Activated CD4-positive, CD25-positive, alpha-beta regulatory T cell treated with anti-CD3 and anti-CD28 coated beads, Interleukin-2, amount 50 U/mL, for 72 hours (primary cell): Measurements from ENCODE around the gene CYGB.
A peak's percentile ranks its signal among the peaks of the same experiment; 100 is the strongest.
"Not testable (repeated sequence)": the region's sequence is repeated elsewhere in the genome, so short reads cannot be mapped to it uniquely, and the experiment has no call there.

Experiments used
- DNase-seq: peaks from one replicate; pipeline ENCODE4 v3.0.0; 2021

CYGB gene

DNA sequence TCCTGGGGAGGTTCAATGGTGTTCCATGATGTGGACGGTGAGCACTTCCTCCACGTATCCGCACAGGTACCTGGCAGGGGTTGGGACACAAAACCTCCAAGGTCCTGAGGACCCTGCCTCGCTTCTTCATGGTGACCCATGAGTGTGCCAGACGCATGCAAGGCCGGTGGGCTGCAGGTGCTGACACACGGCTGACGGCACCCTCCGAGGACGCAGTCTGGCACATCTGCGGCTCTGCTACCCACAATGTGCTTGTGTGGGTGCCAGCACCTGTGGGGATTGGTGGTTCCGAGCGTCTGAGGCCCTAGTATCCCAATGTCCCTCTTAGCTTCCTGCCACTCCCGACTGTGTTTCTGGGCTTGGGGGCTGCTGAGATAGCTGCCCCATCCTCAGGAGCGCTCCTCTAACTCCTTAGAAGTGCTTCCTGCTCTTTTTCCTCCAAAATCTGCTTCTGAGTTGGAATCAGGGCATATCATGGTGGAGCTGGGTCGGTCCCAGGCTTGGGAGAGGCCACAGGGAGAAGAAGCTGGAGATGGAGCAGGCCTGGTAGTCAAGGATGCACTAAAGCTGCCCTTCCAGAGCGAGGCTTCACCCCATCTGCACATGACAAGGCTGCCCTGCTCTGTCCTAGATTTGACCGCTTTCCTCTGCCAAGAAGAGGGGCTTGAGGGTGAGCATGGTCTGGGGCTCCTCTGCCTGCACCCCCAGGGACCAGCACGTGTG lies 1.6 kb downstream of the CYGB start:
- no peak for DNase-seq

DNA sequence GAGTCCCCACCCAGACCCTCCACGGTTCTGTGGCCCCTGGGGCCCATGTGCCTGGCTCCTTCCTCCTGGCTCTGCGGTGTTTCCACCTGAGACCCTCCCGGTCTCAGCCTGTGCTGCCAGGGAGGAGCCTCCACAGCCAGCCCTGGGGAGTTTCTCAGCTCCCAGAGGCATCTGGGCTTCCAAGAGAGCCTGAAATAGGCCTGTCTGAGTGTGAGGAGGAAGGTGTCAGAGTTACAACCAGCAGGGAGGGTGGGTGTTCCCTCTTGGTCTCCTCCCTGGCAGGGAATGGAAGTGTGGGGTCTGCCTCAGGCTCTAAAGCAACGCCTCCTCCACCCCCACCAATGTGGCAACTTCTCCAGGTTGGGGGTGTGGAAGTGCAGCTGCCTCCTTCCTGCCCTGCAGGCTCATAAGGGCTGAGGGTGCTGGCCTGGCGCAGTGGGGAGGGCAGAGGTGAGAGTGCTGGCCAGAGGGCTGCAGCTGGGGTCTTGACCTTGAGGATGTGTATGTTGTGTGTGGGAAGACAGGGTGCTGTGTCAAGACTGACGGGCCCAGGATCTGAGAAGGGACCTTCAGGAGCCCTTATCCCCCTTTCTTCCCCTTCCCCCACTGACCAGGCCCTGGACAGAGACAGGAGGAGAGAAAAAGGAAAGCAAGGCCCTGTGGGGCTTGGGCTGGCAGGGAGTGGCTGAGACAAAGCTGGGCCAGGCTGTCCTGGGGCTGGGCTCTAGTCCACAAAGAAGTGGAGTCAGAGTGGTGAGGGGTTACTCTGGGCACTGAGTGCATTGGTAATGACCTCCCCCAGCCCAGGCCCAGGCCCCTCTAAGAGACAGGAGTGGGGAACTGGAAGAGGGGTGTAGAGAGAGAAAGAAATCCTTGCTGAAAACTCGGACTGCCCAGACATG lies 2.4 kb downstream of the CYGB start:
- no peak for DNase-seq

DNA sequence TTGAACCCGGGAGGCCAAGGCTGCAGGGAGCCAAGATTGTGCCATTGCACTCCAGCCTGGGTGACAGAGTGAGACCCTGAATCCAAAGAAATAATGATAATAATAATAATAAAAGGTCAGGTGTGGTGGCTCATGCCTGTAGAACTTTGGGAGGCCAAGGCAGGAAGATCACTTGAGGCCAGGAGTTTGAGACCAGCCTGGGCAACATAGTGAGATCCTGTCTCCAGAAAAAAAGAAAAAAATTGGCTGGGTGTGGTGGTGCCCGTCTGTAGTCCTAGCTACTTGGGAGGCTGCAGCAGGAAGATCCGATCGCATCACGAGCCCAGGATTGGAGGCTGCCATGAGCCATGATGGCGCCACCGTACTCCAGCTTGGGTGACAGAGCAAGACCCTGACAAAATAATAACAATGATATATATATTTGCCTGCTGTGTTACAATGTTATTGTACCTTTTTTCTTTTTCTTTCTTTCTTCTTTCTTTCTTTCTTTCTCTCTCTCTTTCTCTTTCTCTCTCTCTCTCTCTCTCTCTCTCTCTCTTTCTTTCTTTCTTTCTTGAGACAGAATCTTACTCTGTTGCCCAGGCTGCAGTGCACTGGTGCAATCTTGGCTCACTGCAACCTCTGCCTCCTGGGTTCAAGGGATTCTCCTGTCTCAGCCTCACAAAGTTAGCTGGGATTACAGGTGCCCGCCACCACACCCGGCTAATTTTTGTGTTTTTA lies 3.7 kb downstream of the CYGB start:
- DNase-seq = not testable (repeated sequence)

DNA sequence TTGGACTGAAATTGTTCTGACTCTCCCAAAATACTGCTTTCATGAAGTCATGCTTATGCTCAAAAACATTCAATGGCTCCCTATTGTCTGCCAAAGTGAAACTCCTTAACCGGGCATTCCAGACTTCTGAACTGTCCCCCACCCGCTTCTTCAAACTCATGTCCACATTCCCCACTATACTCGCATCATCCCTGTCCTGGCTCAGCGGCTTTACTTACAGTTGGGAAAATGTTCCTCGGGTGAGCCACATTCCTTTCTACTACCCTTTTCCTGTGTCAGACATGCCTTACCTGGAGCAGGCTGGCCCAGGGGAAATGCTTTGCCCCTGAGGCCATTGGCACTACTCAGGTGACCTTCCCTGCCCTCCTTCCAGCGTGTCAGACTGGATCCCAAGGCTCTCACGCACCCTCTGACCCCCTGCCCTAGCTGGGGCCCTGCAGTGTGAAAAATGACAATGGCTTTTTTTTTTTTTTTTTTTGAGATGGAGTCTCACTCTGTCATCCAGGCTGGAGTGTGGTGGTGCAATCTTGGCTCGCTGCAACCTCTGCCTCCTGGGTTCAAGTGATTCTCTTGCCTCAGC lies 5.3 kb downstream of the CYGB start:
- DNase-seq = no peak

DNA sequence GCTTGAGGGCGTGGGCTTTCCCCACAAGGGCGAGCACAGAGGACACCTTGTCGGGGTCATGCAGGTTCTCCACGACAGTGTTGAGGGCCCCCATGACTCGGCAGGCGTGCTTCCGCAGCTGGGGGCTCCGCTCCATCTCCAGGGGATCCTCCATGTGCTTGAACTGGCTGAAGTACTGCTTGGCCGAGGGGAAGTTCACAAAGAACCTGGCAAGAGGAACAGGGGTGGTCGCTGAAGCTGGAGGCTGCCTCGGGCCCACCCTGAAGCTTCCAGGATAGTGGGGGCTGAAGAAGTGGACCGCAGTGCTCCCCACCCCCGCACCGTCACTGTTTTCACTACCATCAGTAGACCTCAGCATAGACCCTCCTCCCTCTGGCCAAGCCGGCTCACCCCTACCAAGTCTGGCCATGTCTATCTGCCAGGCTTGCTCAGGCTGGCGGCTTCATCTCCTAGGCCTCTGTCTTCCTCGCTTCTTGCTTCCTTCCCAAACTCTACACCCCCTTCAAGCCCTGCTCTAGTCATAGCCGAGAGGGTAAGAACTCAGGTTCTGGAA lies 5.9 kb downstream of the CYGB start:
- no peak for DNase-seq

DNA sequence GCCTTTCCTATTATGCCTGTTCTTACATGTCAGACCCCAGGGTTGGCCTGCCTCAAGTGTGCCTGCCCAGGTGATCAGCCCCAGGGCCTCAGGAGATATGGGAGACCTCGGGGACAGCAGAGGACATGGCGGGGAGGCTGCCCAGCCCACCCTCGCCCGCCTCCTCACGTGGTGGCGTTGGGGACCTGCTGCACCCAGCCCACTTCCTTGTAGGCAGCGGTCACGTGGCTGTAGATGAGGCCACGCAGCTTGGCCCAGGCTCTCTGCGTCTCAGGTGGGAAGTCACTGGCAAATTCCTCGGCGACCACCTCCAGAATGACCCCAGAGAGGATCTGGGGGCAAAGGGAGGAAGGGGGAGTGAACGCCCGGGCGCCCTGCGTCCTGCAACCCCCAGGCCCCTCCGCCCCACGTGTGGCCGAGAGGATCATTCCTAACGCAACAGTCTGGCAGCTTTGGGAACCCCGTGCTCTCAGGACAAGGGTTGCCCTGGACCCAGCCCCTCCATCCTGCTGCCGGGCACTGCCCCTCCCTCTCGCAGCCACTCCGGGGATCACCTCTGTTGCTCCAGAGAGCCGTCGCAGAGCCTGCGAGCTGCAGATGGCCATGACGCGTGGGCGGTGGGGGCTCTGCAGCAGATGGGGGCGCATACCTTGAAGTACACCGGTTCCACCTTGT lies 6.6 kb downstream of the CYGB start:
- DNase-seq = no peak

DNA sequence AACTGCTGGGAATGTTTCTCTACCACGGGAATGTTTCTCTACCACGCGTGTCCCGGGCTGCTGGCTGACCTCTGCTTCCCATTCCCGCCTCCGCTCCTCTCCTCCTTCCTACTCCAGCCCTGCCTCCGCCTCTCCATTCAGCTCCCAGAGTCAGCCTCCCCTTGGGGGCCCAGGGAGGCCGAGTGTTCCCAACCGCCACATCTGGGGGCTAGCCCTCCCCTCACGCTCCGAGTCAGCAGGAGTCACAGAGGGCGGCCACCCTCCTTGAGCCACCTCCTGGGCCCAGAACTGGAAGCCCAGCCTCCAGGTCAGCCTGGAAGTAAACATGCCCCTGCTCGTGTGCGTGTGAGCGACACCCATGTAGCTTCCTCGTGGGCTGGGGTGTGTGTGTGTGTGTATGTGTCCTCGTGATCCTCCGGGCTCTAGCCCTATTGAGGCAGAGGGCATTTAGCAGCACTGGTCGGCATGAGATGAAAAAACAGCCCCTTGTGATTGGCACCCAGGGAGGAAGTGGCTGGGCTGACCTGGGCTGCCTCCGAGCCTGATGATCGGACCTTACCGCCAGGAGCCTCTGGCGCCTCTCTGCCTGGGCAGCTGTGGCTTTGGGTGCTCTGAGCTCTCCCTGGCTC lies 7.3 kb downstream of the CYGB start:
- DNase-seq = no peak

DNA sequence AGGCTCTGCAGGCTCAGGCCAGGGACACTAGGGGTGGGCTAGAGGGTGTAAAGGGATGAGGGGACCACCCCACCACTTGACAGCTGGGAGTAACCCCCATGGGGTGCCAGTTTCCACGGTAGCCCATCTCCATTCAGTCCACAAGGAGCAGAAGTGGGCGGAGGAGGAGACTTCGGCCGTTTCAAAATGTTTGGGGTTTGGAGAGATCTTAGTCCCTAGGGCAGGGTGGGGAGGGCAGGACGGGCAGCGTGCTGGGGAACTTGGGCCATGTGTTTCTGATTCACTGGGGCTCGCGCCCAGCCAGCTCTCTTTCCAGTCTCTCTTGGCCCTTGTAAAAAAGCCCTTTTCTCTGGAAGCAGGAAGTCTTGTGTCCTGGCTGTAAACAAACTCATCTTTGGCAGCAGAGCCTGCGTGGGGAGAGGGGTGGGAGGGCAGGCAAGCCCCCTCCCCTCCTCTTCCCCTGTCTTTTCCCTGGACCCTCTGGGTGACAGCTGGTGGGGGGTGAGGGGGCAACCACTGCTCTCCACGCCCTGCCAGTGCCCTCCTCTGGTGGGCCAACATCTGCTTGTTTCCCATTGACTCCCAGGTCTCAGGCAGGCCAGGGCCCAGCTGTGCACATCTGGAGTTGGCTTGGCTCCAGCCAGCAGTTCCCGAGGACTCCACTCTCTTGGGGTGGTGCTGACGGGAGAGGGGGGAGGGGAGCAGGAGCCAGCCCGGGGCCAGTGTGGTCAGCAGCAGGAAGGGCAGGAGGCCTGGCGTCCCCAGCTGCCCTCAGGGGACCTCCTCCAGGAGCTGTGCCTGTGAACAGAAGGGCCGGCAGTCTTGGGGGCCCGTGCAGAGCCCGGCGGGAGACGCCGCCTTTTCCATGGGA lies 8.1 kb downstream of the CYGB start:
- DNase-seq = no peak

DNA sequence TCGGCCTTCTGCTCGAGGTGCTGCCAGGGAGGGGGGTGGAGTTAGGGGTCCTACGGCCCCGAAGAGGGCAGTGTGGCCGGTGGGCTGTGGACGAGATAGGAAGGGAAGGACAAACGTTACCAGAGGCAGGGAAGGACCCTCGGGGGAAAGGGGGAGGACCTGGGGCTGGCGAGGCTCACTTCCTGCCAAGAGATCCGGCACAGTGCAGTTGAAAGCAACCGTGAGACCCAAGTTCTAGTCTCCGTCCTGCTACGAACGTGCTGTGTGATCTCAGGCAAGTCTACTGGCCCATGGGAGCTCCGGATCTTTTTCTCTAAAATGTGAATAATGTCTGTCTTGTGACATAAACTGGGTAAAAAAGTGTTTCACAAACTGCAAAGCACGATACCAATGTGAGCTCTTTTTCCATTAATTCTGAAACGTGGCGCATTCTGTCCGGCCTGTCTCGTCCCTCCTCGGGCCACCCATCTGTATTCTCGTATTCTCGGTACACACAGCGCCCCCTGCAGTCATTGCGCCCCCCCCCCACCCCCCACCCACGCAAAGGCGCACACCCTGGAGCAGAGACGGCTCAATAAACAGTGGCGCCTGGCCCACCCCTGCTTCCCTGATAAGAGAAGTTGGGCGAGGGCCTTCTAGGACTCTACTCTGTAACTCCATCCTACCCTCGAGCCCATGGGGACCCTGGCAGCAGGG lies 8.8 kb downstream of the CYGB start:
- DNase-seq = no peak

DNA sequence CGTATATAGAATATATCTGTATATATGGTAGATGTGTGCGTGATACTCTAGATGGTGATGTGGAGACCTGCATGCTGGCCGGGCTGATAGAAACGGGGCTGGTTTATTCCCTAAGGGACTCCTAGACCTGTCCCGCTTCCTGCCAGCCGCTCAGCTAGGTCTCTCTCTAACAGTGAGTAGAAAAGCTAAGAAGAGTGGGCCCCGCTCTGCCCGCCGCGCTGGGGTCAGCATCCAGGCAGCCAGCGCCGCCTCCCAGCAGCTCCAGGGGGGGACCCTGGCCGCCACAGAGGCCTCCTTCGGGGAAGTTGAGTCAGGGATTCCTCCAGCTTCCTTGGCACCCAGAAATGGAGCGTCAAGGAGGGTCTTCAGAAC lies 9.4 kb downstream of the CYGB start:
- DNase-seq = no peak

DNA sequence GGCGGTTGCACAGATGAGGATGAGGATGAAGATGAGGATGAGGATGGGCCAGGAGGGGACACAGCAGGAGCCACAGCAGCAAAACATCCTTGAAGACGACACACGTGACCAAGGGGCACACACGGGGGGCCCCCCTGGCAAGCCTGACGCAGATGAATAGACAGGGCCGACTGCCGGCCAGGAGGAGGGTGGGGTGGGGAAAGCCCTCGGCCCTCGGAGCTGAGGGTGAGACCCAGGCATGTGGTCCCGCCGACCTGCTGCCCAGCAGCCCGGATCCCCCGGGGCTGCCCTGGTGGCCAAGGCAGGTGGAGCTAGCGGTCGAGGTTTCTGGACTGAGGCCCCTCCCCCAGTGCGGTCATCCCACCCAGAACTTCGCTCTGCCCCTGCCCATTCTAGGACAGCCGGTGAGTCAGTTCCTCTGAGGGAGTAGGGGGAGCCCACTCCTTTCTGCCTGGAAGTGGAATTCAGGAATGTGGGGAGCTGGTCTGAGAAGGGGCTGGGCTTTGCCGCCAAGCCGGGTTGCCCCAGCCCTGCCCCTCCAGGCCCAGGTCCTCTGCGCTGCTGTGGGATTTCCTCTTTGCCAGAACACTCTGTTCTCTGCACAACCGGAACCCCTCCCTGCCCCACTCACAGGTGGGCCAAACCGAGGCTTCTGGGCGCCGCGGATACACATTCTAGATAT lies 9.9 kb downstream of the CYGB start:
- no peak for DNase-seq

DNA sequence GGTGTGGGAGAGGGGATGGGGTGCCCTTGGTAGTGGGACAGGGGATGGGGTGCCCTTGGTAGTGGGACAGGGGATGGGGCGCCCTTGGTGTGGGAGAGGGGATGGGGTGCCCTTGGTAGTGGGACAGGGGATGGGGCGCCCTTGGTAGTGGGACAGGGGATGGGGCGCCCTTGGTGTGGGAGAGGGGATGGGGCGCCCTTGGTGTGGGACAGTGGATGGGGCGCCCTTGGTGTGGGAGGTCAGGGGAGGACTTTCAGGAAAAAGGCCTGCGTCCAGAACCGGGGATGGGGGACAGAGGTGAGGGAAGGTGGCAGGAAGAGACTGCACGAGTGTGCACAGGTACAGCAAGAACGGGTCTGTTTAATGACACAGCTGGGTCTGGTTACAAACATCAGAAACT lies 10.5 kb downstream of the CYGB start:
- DNase-seq = not testable (repeated sequence)

DNA sequence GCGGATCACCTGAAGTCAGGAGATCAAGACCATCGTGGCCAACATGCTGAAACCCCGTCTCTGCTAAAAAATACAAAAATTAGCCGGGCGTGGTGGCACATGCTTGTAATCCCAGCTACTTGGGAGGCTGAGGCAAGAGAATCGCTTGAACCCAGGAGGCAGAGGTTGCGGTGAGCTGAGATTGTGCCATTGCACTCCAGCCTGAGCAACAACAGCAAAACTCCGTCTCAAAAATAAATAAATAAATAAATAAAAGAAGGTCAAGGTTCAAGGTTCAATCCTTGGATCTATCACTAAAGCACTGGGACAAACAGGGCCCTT lies 12.0 kb downstream of the CYGB start:
- not testable (repeated sequence) for DNase-seq

DNA sequence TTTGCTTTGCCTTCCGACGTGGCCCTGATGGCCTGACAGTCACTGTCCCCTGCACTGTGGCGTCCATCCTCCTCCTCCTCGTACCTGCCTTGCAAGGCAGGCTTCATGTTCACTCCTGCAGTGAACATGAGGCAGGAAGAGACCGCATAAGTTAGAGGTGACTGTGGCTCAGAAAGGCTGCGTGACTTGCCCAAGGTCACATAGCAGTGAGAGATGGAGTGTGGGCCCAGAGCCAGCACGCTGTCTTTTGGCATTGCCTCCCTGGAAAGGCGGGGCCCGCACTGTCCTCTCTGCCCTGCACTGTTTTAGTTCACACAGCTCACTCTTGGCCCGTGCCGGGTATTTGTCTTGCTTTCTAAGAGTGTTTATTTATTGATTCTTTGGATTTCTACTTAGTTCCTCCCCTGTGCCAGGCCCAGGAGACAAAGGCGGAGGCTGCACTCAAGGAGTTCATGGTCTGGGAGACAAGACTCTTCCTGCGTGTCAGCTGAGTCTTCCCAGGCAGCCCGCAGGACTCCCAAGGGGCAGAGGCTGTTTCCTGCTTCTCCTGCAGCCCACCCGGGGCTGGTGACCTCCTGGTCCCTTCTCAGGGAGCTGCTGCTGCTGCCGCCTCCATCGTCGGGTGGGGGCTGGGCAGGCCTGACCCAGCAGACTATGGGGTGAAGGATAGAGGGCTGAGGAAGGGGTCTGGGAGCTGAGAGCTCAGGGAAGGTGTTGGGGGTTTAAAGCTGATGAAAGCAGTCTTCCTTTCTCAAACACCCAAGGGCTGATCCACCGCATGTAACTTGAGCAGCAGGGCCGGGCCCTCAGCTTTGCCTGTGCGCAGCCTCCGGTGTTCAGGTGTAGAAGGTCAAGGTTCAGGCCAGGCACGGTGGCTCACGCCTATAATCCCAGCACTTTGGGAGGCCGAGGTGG lies 12.7 kb downstream of the CYGB start:
- no peak for DNase-seq

DNA sequence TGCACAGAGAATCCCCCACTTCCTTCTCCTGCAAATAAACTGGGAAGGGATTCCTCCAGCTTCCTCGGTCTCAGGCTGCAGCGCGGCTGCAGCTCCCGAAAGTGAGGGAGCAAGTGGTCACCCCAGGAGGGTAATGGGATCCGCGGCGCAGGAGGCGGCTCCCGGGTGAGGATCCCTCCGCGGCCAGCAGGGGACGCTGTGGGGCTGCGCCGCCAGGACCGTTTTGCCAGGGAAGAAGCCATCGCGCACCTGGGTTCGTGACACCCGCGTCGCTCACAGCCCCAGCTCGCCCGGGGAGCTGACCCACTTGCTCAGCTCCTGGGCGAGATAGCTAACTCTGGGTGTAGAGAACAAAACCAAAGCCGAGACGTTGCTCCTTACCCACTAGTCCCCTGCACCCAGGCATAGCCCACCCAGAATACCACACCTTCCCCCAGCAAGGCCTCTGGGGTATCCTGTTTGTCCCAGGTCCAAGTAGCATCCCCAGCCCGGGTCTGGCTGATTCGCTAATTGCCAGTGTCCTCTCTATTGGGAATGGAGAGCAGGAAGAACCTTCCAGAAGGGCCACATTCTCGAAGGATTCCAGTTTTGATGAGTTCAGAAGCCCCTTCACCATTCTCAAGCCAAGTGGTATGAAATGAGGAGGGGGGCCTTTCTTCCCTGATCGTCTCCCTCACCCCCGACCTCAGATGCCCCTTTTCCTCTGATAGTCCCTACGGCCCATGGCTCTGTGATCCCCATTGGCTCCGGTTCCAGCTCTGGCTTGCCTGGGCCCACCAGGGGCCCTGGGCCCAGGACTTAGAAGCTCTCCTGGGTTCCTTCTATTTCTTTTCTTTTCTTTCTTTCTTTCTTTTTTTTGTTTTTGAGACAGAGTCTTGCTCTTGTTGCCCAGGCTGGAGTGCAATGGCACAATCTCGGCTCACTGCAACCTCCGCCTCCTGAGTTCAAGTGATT lies 14.1 kb downstream of the CYGB start:
- peak; percentile 88 for DNase-seq

DNA sequence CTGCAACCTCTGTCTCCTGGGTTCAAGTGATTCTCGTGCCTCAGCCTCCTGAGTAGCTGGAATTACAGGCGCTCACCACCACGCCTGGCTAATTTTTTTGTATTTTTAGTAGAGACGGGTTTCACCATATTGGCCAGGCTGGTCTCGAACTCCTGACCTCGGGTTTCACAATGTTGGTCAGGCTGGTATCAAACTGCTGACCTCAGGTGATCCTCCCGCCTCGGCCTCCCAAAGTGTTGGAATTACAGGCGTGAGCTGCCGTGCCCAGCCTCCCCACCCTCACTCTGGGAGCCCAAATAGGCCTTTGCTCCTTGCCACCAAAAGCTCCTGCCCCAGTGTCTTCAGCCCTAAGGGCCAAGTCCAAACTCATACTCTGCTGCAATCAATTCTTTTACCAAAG lies 15.8 kb downstream of the CYGB start:
- not testable (repeated sequence) for DNase-seq

DNA sequence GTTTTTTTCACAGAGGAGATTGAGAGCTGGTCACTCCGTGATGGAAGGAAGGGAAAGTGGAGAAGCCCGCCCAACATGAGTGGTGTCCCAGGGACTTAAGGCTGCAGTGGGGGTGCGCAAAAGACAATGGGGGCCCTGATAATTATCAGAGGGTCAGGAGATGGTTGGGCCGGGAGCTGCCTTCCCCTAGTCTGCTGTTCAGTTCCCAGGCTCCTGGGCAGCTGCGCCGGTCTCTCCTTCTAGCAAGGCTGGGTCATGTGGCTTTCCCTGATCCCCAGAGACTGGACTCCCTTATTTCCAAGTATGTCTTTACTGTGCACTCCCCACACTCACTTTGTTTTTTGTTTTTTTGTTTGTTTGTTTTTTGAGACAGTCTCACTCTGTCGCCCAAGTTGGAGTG lies 16.2 kb downstream of the CYGB start:
- no peak for DNase-seq
